ENCODE data around the gene ARMC2.

GRCh38 chr6:108874470-108875160, 26.4 kb downstream of the ARMC2 start:
- TF ChIP-seq, protein P1, sequence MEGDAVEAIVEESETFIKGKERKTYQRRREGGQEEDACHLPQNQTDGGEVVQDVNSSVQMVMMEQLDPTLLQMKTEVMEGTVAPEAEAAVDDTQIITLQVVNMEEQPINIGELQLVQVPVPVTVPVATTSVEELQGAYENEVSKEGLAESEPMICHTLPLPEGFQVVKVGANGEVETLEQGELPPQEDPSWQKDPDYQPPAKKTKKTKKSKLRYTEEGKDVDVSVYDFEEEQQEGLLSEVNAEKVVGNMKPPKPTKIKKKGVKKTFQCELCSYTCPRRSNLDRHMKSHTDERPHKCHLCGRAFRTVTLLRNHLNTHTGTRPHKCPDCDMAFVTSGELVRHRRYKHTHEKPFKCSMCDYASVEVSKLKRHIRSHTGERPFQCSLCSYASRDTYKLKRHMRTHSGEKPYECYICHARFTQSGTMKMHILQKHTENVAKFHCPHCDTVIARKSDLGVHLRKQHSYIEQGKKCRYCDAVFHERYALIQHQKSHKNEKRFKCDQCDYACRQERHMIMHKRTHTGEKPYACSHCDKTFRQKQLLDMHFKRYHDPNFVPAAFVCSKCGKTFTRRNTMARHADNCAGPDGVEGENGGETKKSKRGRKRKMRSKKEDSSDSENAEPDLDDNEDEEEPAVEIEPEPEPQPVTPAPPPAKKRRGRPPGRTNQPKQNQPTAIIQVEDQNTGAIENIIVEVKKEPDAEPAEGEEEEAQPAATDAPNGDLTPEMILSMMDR (conservative IDR thresholded peaks at IDR 0.05; ENCODE audit: low read depth, low read length), result no peak
- TF ChIP-seq EZH2 (IDR thresholded peaks at IDR 0.05; ENCODE audit: low read length, unreplicated experiment), result no peak
